Upper lobe of right lung (tissue), 1 donor: ENCODE data around the gene NAV3. TPM values are rescaled to one million over a fixed set of nuclear protein-coding genes. Genes with fewer than 3 reads are reported as not detected.

ENCODE experiments used
- ATAC-seq: fragments of 200-7000 bp; cut with Tn5 transposase; one replicate; pipeline ENCODE4 v1.9.1; 2020; ENCODE audit warnings: mild to moderate bottlenecking, moderate library complexity
- DNase-seq: peaks from one replicate; pipeline ENCODE4 v3.0.0-alpha.2; 2020
- H3K27ac ChIP-seq: fragments of 200-600 bp; one replicate; pipeline ENCODE4 v1.8.0; 2022
- H3K27me3 ChIP-seq: fragments of 200-600 bp; one replicate; pipeline ENCODE4 v1.8.0; 2022; ENCODE audit warnings: mild to moderate bottlenecking
- H3K36me3 ChIP-seq: fragments of 200-600 bp; one replicate; pipeline ENCODE4 v1.8.0; 2022
- H3K4me1 ChIP-seq: fragments of 200-600 bp; one replicate; pipeline ENCODE4 v1.8.0; 2022
- H3K4me3 ChIP-seq: fragments of 200-600 bp; one replicate; pipeline ENCODE4 v1.8.0; 2022; ENCODE audit warnings: mild to moderate bottlenecking
- H3K9me3 ChIP-seq: fragments of 200-600 bp; one replicate; pipeline ENCODE4 v1.8.0; 2022
- intact Hi-C: fragments of 100-400 bp; cut with DNase I; formaldehyde crosslinking; loops from one replicate; pipeline ENCODE4 v1.11.0; 2022
- total RNA-seq: library from RNA; stranded (reverse); fragmentation: NEBNext Ultra II Directional; extraction: Animal tissue kit (Norgen Biotek cat#: 25700); gene quantifications from one replicate; pipeline ENCODE4 v1.2.1, GENCODE V29; 2021
- TF ChIP-seq, protein P1 (sequence below): fragments of 200-600 bp; IDR thresholded peaks from one replicate; pipeline ENCODE4 v1.8.0; 2022; ENCODE audit warnings: antibody characterized with exemption
- donor health status: DM: no; HTN: yes; CAD: no; lungs with severe emphysema.

The NAV3 gene
- total RNA-seq, 1 donor from 2014 or later, result 17.8 TPM

DNA sequence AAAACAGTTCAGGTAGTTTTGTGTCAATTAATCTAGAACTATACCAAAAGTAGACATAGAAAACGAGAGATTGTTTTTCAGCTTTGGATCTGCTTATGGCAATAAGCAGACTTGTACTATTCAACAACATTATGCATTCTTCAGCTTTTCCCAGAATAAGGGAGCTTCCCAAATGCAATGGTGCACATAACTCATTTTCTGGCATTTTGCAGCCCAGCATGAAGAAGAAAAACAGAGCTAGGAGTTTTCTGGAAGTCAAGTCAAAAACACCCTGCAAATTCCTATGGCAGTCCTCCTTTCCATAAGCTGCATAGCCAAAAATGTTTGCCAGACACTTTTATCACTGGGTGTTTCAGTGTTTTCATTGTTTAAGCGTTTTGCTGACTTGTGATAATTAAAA, 314.7 kb downstream of the NAV3 start:
- H3K36me3 ChIP-seq, result peaks cover under 1% of the 10 kb centered on the region
- H3K4me1 ChIP-seq, result no peaks in the 10 kb centered on the region
- TF ChIP-seq, protein P1, sequence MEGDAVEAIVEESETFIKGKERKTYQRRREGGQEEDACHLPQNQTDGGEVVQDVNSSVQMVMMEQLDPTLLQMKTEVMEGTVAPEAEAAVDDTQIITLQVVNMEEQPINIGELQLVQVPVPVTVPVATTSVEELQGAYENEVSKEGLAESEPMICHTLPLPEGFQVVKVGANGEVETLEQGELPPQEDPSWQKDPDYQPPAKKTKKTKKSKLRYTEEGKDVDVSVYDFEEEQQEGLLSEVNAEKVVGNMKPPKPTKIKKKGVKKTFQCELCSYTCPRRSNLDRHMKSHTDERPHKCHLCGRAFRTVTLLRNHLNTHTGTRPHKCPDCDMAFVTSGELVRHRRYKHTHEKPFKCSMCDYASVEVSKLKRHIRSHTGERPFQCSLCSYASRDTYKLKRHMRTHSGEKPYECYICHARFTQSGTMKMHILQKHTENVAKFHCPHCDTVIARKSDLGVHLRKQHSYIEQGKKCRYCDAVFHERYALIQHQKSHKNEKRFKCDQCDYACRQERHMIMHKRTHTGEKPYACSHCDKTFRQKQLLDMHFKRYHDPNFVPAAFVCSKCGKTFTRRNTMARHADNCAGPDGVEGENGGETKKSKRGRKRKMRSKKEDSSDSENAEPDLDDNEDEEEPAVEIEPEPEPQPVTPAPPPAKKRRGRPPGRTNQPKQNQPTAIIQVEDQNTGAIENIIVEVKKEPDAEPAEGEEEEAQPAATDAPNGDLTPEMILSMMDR, result no peak
- no peaks in the 10 kb centered on the region for H3K9me3 ChIP-seq
- no peak overlapping the region for H3K27ac ChIP-seq
- ATAC-seq, result no peak
- no peak for DNase-seq
- intact Hi-C loops, result no loop called here
- H3K4me3 ChIP-seq, result no peak overlapping the region
- no peaks in the 10 kb centered on the region for H3K27me3 ChIP-seq

DNA sequence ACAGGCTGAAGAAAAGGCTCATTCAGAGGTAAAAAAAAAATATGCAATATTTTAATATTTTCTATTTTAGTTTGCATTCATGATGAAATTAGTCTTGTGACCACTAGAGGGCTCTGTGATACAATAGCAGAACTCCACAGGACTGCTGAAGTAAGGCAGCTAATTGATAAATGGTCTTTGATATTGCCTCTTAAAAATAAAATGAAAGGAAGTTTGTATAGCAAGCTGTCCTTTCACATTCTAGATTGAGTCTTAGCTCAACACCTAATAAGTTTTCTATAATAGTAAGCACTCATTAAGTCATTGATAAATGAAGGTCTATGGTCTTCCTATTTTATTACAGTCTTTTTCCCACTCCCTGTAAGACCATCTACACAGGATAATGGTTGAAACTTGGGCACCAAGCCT, 315.7 kb downstream of the NAV3 start:
- no peak overlapping the region for H3K4me3 ChIP-seq
- intact Hi-C loops, result no loop called here
- H3K27ac ChIP-seq, result no peak overlapping the region
- DNase-seq (no peak), ATAC-seq (peak; percentile 48)
- H3K36me3 ChIP-seq, result no peaks in the 10 kb centered on the region
- H3K27me3 ChIP-seq, result no peaks in the 10 kb centered on the region
- H3K9me3 ChIP-seq, result no peaks in the 10 kb centered on the region
- TF ChIP-seq, protein P1, result peak; percentile 85
- no peaks in the 10 kb centered on the region for H3K4me1 ChIP-seq

DNA sequence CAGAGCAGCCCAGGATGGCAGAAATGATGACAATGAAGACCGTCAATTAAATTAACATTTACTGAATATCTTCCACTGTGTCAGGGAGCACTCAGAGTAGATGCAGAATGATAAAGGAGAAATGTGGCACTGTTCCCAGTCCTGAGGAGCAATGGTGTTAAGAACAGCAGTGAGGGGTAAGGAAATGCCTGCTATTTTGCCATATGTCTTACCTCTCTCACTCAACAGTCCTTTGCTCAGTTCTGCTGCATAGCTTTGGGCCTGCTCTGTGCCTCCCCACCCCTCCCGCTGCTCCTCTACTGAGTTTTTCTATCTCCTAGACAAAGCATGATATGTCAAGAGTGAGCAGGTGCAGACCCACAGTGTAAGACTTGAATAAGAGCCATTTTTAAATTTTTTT, 318.8 kb downstream of the NAV3 start:
- no peak overlapping the region for H3K27ac ChIP-seq
- intact Hi-C loops, result no loop called here
- H3K36me3 ChIP-seq, result no peaks in the 10 kb centered on the region
- H3K4me1 ChIP-seq, result no peaks in the 10 kb centered on the region
- H3K27me3 ChIP-seq, result no peaks in the 10 kb centered on the region
- no peak for ATAC-seq
- no peak overlapping the region for H3K4me3 ChIP-seq
- DNase-seq, result no peak
- TF ChIP-seq, protein P1, result no peak
- no peaks in the 10 kb centered on the region for H3K9me3 ChIP-seq

DNA sequence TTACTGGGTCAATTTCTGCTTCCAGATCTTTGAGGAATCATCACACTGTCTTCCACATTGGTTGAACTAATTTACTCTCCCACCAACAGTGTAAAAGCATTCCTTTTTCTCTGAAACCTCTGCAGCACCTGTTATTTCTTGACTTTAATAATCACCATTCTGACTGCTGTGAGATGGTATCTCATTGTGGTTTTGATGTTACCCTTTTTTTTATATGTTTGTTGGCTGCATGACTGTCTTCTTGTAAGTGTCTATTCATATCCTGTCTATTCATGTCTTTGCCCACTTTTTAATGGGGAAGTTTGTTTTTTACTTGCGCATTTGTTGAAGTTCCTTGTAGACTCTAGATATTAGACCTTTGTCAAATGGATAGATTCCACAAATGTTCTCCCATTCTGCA, 324.9 kb downstream of the NAV3 start:
- no peak overlapping the region for H3K27ac ChIP-seq
- no peaks in the 10 kb centered on the region for H3K36me3 ChIP-seq
- H3K9me3 ChIP-seq, result no peaks in the 10 kb centered on the region
- TF ChIP-seq, protein P1, result no peak
- no peak for ATAC-seq
- H3K4me3 ChIP-seq, result no peak overlapping the region
- H3K27me3 ChIP-seq, result no peaks in the 10 kb centered on the region
- no peaks in the 10 kb centered on the region for H3K4me1 ChIP-seq
- DNase-seq, result no peak
- intact Hi-C loops, result no loop called here

DNA sequence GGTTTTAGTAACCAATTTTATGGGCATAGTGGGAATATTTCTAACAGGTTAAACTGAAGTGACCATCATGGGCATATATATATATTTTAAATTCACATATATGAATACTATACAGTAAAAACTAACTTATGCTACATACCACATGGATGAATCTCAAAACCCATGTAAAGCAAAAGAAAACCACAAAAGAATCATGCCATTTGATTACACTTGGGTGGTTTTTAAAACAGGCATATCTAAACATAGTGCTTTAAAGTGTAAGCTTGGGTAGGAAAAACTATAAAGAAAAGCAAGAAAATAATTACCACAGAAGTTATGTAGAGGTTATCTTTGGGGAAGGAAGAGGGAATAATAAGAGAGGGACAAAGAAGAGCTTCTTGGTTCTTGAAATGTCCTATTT, 326.1 kb downstream of the NAV3 start:
- TF ChIP-seq, protein P1, result no peak
- no peaks in the 10 kb centered on the region for H3K27me3 ChIP-seq
- H3K36me3 ChIP-seq, result no peaks in the 10 kb centered on the region
- no peak overlapping the region for H3K27ac ChIP-seq
- intact Hi-C loops, result no loop called here
- ATAC-seq (no peak), DNase-seq (no peak)
- H3K4me1 ChIP-seq, result no peaks in the 10 kb centered on the region
- no peak overlapping the region for H3K4me3 ChIP-seq
- no peaks in the 10 kb centered on the region for H3K9me3 ChIP-seq

DNA sequence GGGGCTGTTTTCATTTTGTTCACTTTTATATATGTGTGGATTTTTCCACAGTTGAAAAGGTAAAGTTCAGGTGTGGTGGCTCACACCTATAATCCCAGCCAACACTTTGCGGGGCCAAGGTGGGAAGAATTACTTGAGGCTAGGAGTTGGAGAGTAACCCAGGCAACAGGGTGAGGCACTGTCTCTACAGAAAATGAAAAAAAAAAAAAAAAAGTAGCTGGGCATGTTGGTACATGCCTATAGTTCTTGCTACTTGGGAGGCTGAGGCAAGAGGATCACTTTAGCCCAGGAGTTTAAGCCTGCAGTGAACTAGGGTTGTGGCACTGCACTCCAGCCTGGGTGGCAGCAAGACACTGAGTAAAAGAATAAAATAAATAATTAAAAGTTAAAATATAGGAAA, 326.5 kb downstream of the NAV3 start:
- TF ChIP-seq, protein P1, result no peak
- intact Hi-C loops, result no loop called here
- ATAC-seq, result no peak

More for the DNA sequence above, 326.5 kb downstream of the NAV3 start:
- Histone ChIP-seq H3K9me3 (no peaks in the 10 kb centered on the region), H3K4me3 (no peak overlapping the region), H3K4me1 (no peaks in the 10 kb centered on the region), H3K27ac (no peak overlapping the region), H3K27me3 (no peaks in the 10 kb centered on the region), H3K36me3 (no peaks in the 10 kb centered on the region)
- no peak for DNase-seq
